HG02678 (cell line): ENCODE results near the gene ZNRF1.

Source experiments
- ATAC-seq: cut with Tn5 transposase; IDR thresholded peaks from one replicate; pipeline ENCODE4 v1.9.1; 2021; ENCODE audit warnings: mild to moderate bottlenecking, moderate library complexity; ENCODE audit not compliant: unreplicated experiment

The ZNRF1 gene

GRCh38 chr16:75095204-75095621 is 96.4 kb downstream of the ZNRF1 start:
- ATAC-seq: no peak

GRCh38 chr16:75096656-75097055 is 97.8 kb downstream of the ZNRF1 start:
- no peak for ATAC-seq

GRCh38 chr16:75097191-75097761 is 98.5 kb downstream of the ZNRF1 start:
- no peak for ATAC-seq

GRCh38 chr16:75097941-75098901 is 99.4 kb downstream of the ZNRF1 start:
- no peak for ATAC-seq

- ATAC-seq: no peak
Observed at GRCh38 chr16:75099075-75099667, 100.3 kb downstream of the ZNRF1 start.

GRCh38 chr16:75099738-75100602 is 101.1 kb downstream of the ZNRF1 start:
- ATAC-seq: peak; percentile 76

- no peak for ATAC-seq
Observed at GRCh38 chr16:75100603-75100990, 101.8 kb downstream of the ZNRF1 start.

- ATAC-seq: no peak
Observed at GRCh38 chr16:75101635-75102034, 102.8 kb downstream of the ZNRF1 start.

- ATAC-seq: no peak
Observed at GRCh38 chr16:75102595-75102994, 103.8 kb downstream of the ZNRF1 start.

- no peak for ATAC-seq
Observed at GRCh38 chr16:75103994-75104393, 105.2 kb downstream of the ZNRF1 start.

- ATAC-seq: no peak
Observed at GRCh38 chr16:75104836-75105235, 106.0 kb downstream of the ZNRF1 start.

GRCh38 chr16:75105306-75106061 is 106.7 kb downstream of the ZNRF1 start:
- ATAC-seq: no peak

- no peak for ATAC-seq
Observed at GRCh38 chr16:75106351-75107274, 107.8 kb downstream of the ZNRF1 start.

- ATAC-seq: no peak
Observed at GRCh38 chr16:75107505-75107904, 108.7 kb downstream of the ZNRF1 start.

- peak; percentile 40 for ATAC-seq
Observed at GRCh38 chr16:75108792-75109731, 110.2 kb downstream of the ZNRF1 start.

- ATAC-seq: no peak
Observed at GRCh38 chr16:75109732-75110243, 111.0 kb downstream of the ZNRF1 start.

- ATAC-seq: peak; percentile 68
Observed at GRCh38 chr16:75110637-75111513, 112.1 kb downstream of the ZNRF1 start.
